ENCODE data around the gene EFNA5. TPM values are rescaled to one million over a fixed set of nuclear protein-coding genes. Genes with fewer than 3 reads are reported as not detected.

EFNA5 gene
- polyA plus RNA-seq, 3 donors, result 0.01 TPM; not detected in 2

GRCh38 chr5:107682533-107682932 lies 11.8 kb upstream of the EFNA5 start:
- intact Hi-C loops (cut with micrococcal nuclease), result no loop called here
- H4K20me1 ChIP-seq (ENCODE audit: insufficient read depth, low read length), result no peaks in the 10 kb centered on the region
- H3K4me1 ChIP-seq (ENCODE audit: control insufficient read depth in 1 of 2, insufficient read depth in 2 of 2, low read length in 2 of 2), result no peaks in the 10 kb centered on the region
- no peaks in the 10 kb centered on the region for H3K79me2 ChIP-seq (ENCODE audit: insufficient read depth, low read length)
- Mint-ChIP-seq H3K9me3 (peaks cover 0 to 6% (median 0%) of the 10 kb centered on the region in 7 donors), H3K4me3 (no peak overlapping the region), H3K27me3 (ENCODE audit: low read depth in 3 of 3) (peaks cover 4 to 12% (median 5%) of the 10 kb centered on the region in 3 donors), H3K27ac (no peak overlapping the region), H3K4me1 (no peaks in the 10 kb centered on the region), H3K36me3 (no peaks in the 10 kb centered on the region)
- H3K9me3 ChIP-seq (replicated peaks in 1 of 2; ENCODE audit: control insufficient read depth in 1 of 2, insufficient read depth in 1 of 2, low read length in 2 of 2), result no peaks in the 10 kb centered on the region
- no peak overlapping the region for H3K9ac ChIP-seq (ENCODE audit: insufficient read depth, low read length, poor library complexity, severe bottlenecking)
- no peaks in the 10 kb centered on the region for H3K36me3 ChIP-seq (replicated peaks in 1 of 2; ENCODE audit: control insufficient read depth in 1 of 2, insufficient read depth in 2 of 2, low read length in 2 of 2)
- no CpG with 5 or more reads among the region's 3 CpGs for whole genome bisulfite sequencing (ENCODE audit: insufficient coverage)
- DNase-seq, result no peak
- TF ChIP-seq CTCF (IDR thresholded peaks at IDR 0.05), result no peak
- H2AFZ ChIP-seq (ENCODE audit: insufficient read depth, low read depth, low read length, poor library complexity, severe bottlenecking), result no peak overlapping the region
- H3K27me3 ChIP-seq (ENCODE audit: control insufficient read depth in 2 of 2, insufficient read depth in 2 of 2, low read length in 2 of 2), result peaks cover 2 to 7% of the 10 kb centered on the region in 2 donors
- H3K4me3 ChIP-seq (replicated peaks in 1 of 3; ENCODE audit: low read depth in 2 of 3, low read length in 3 of 3), result no peak overlapping the region
- no peak overlapping the region for H3K4me2 ChIP-seq (replicated peaks; ENCODE audit: extremely low read depth, low read length, poor library complexity, severe bottlenecking)
- H3K27ac ChIP-seq (ENCODE audit: low read depth in 1 of 2, low read length in 2 of 2), result no peak overlapping the region

- Histone ChIP-seq H3K27ac (ENCODE audit: low read depth in 1 of 2, low read length in 2 of 2) (no peak overlapping the region), H3K9ac (ENCODE audit: insufficient read depth, low read length, poor library complexity, severe bottlenecking) (no peak overlapping the region), H3K4me3 (replicated peaks in 1 of 3; ENCODE audit: low read depth in 2 of 3, low read length in 3 of 3) (no peak overlapping the region), H3K27me3 (ENCODE audit: control insufficient read depth in 2 of 2, insufficient read depth in 2 of 2, low read length in 2 of 2) (peaks cover 2 to 22% of the 10 kb centered on the region in 2 donors), H3K79me2 (ENCODE audit: insufficient read depth, low read length) (no peaks in the 10 kb centered on the region), H4K20me1 (ENCODE audit: insufficient read depth, low read length) (no peaks in the 10 kb centered on the region), H3K4me2 (replicated peaks; ENCODE audit: extremely low read depth, low read length, poor library complexity, severe bottlenecking) (no peak overlapping the region), H3K36me3 (replicated peaks in 1 of 2; ENCODE audit: control insufficient read depth in 1 of 2, insufficient read depth in 2 of 2, low read length in 2 of 2) (no peaks in the 10 kb centered on the region), H2AFZ (ENCODE audit: insufficient read depth, low read depth, low read length, poor library complexity, severe bottlenecking) (no peak overlapping the region), H3K4me1 (ENCODE audit: control insufficient read depth in 1 of 2, insufficient read depth in 2 of 2, low read length in 2 of 2) (no peaks in the 10 kb centered on the region), H3K9me3 (replicated peaks in 1 of 2; ENCODE audit: control insufficient read depth in 1 of 2, insufficient read depth in 1 of 2, low read length in 2 of 2) (no peaks in the 10 kb centered on the region)
- WGBS (ENCODE audit: insufficient coverage), result no CpG with 5 or more reads among the region's 4 CpGs
- Mint-ChIP-seq H3K9me3 (peaks cover 0 to 3% (median 0%) of the 10 kb centered on the region in 7 donors), H3K36me3 (no peaks in the 10 kb centered on the region), H3K27me3 (ENCODE audit: low read depth in 3 of 3) (peaks cover 4 to 18% (median 10%) of the 10 kb centered on the region in 3 donors), H3K4me3 (no peak overlapping the region), H3K4me1 (no peaks in the 10 kb centered on the region), H3K27ac (no peak overlapping the region)
- no peak for DNase-seq
- intact Hi-C loops (cut with micrococcal nuclease), result no loop called here
- no peak for TF ChIP-seq CTCF (IDR thresholded peaks at IDR 0.05)
Observed at GRCh38 chr5:107680799-107681198, 10.1 kb upstream of the EFNA5 start.

All from CD14-positive monocyte (primary cell).